Calu3 (cell line): Measurements from ENCODE around the gene MOCOS. TPM values are rescaled to one million over a fixed set of nuclear protein-coding genes. Genes with fewer than 3 reads are reported as not detected.
"Not testable (repeated sequence)": the region's sequence is repeated elsewhere in the genome, so short reads cannot be mapped to it uniquely, and the experiment has no call there.

Experiments
- BruUV-seq: library from RNA; stranded (reverse); fragments of 400-500 nt; replicated peaks from 2 replicates; lab custom pipeline; 2021; lab: Mats Ljungman, UMichigan
- CTCF ChIA-PET: fragments of 300-600 bp; sonication (Branson Sonifier 250); formaldehyde crosslinking; loops from one replicate; lab custom pipeline; 2022; ENCODE audit warnings: antibody characterized with exemption; lab: Charles Lee
- DNase-seq: peaks from one replicate; pipeline ENCODE4 v3.0.0; 2022
- H3K27ac Mint-ChIP-seq: one replicate; pipeline ENCODE4 v1.8.0; 2022; ENCODE audit warnings: mixed read lengths; ENCODE audit not compliant: unreplicated experiment
- H3K27me3 Mint-ChIP-seq: one replicate; pipeline ENCODE4 v1.8.0; 2022; ENCODE audit warnings: mixed read lengths; ENCODE audit not compliant: unreplicated experiment
- H3K36me3 Mint-ChIP-seq: one replicate; pipeline ENCODE4 v1.8.0; 2022; ENCODE audit warnings: mild to moderate bottlenecking, moderate library complexity, mixed read lengths; ENCODE audit not compliant: insufficient read depth, unreplicated experiment
- H3K4me1 Mint-ChIP-seq: one replicate; pipeline ENCODE4 v1.8.0; 2022; ENCODE audit warnings: mild to moderate bottlenecking, low read depth, mixed read lengths; ENCODE audit not compliant: unreplicated experiment
- H3K4me3 Mint-ChIP-seq: one replicate; pipeline ENCODE4 v1.8.0; 2022; ENCODE audit warnings: mild to moderate bottlenecking, low read depth, moderate library complexity, mixed read lengths; ENCODE audit not compliant: unreplicated experiment
- H3K9me3 Mint-ChIP-seq: one replicate; pipeline ENCODE4 v1.8.0; 2022; ENCODE audit warnings: low read depth, mixed read lengths; ENCODE audit not compliant: unreplicated experiment
- CTCF ChIP-seq: fragments of 200-600 bp; IDR thresholded peaks from one replicate; pipeline ENCODE4 v1.8.0; 2022; ENCODE audit warnings: antibody characterized with exemption; ENCODE audit not compliant: unreplicated experiment
- intact Hi-C: fragments of 100-400 bp; cut with micrococcal nuclease; formaldehyde crosslinking; loops from one replicate; pipeline ENCODE4 v1.10.0; 2022; ENCODE audit not compliant: unreplicated experiment
- total RNA-seq: library from RNA; stranded (reverse); gene quantifications from 2 replicates; pipeline ENCODE4 v1.2.3, GENCODE V29; 2022

Gene MOCOS
- total RNA-seq, 1 experiment from 2014 or later, result 24.5 TPM

GRCh38 chr18:36229188-36229587 is 41.9 kb downstream of the MOCOS start:
- CTCF ChIA-PET, result no interaction called here
- DNase-seq, result no peak
- Mint-ChIP-seq H3K27me3 (no peaks in the 10 kb centered on the region), H3K27ac (no peak overlapping the region), H3K4me3 (no peak overlapping the region), H3K9me3 (no peaks in the 10 kb centered on the region), H3K36me3 (peaks cover 38% of the 10 kb centered on the region), H3K4me1 (no peaks in the 10 kb centered on the region)
- no TSS peak for BruUV-seq
- intact Hi-C loops, result no loop called here
- TF ChIP-seq CTCF, result no peak

GRCh38 chr18:36240510-36240909 is 53.2 kb downstream of the MOCOS start:
- DNase-seq, H3K4me3 Mint-ChIP-seq, H3K36me3 Mint-ChIP-seq, H3K27me3 Mint-ChIP-seq, intact Hi-C loops, BruUV-seq, H3K27ac Mint-ChIP-seq, H3K9me3 Mint-ChIP-seq, CTCF ChIA-PET, H3K4me1 Mint-ChIP-seq: not testable (repeated sequence)

GRCh38 chr18:36241831-36242230 is 54.5 kb downstream of the MOCOS start:
- CTCF ChIA-PET, result no interaction called here
- H3K9me3 Mint-ChIP-seq, result peaks cover 4% of the 10 kb centered on the region
- BruUV-seq, result no TSS peak

GRCh38 chr18:36247036-36247435 is 59.7 kb downstream of the MOCOS start:
- peaks cover 9% of the 10 kb centered on the region for H3K9me3 Mint-ChIP-seq
- intact Hi-C loops, result no loop called here
- H3K36me3 Mint-ChIP-seq, result peaks cover 24% of the 10 kb centered on the region
- no peak for TF ChIP-seq CTCF
- H3K4me3 Mint-ChIP-seq, result no peak overlapping the region
- no TSS peak for BruUV-seq
- CTCF ChIA-PET, result no interaction called here
- H3K4me1 Mint-ChIP-seq, result peaks cover 17% of the 10 kb centered on the region
- H3K27me3 Mint-ChIP-seq, result no peaks in the 10 kb centered on the region
- no peak for DNase-seq
- H3K27ac Mint-ChIP-seq, result no peak overlapping the region

More at GRCh38 chr18:36241831-36242230, 54.5 kb downstream of the MOCOS start:
- H3K4me1 Mint-ChIP-seq, result peaks cover 8% of the 10 kb centered on the region
- H3K4me3 Mint-ChIP-seq, result no peak overlapping the region
- no peak overlapping the region for H3K27ac Mint-ChIP-seq
- H3K27me3 Mint-ChIP-seq, result no peaks in the 10 kb centered on the region
- H3K36me3 Mint-ChIP-seq, result peaks cover 6% of the 10 kb centered on the region
- TF ChIP-seq CTCF, result no peak
- no peak for DNase-seq
- intact Hi-C loops, result no loop called here

GRCh38 chr18:36249392-36249791 is 62.1 kb downstream of the MOCOS start:
- BruUV-seq, result no TSS peak
- no peak overlapping the region for H3K27ac Mint-ChIP-seq
- no peak overlapping the region for H3K4me3 Mint-ChIP-seq
- intact Hi-C loops, result no loop called here
- peaks cover 9% of the 10 kb centered on the region for H3K4me1 Mint-ChIP-seq
- peaks cover 6% of the 10 kb centered on the region for H3K9me3 Mint-ChIP-seq
- CTCF ChIA-PET, result no interaction called here
- no peak for TF ChIP-seq CTCF
- DNase-seq, result no peak
- H3K27me3 Mint-ChIP-seq, result no peaks in the 10 kb centered on the region
- peaks cover 39% of the 10 kb centered on the region for H3K36me3 Mint-ChIP-seq
